DMS53 treated with DMSO at 0.1 percent for 48 hours (cell line): Measurements from ENCODE around the gene LDLRAD3.

Experiments used
- DNase-seq: peaks from one replicate; lab custom pipeline; 2025; ENCODE audit not compliant: unreplicated experiment; lab: John Stamatoyannopoulos, UW

Gene LDLRAD3

DNA sequence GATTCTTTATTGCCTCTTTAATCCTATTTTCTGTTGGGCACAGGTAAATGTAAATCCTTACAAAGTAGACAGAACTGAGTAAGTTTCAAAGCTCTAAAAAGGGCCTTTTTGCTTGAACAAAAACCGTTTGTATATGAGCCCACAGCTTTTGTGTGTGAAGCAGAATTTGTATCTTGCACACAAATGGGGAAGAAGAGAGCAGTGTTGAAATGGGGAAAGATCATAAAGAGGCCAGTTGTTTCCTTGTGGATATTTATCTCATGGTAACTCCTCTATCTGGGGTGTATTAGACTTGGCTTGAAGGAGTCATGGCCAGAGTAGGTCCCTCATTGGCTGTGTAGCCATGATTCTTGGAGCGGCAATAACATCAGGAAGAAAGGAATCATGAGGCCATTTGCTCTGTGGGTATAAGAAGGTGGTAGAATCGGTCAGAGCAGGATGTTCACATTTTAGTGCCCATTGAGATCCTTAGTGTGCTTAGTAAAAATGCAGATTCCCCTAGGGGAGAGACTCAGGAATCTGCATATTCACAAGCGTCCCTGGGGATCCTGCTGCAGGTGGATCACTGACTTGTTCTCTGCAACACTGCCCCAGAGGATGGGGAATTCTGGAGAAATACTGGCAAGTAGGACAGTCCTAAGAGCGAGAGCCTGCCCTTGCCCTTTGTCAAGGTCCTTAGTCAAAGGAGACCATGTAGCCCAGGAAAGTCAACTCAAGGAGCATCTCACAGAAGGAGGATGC, 126.5 kb downstream of the LDLRAD3 start:
- DNase-seq: no peak

DNA sequence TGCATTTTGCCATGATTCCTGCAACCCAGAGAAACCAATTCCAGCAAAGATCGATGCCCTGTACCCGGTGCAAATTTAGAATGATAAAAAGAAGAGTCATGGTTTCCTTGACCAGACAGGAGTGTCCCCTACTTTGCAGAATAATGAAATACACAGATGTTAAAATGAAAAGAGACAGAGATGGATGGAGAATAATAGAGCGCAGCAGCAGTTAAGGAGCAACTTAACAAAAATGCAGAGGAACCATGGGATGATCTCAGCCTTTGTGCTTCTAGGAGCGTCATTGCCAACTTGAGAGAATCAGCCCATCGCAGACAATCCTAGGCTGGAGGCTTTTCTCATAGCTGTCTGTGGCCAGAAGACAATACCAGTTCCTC, 127.1 kb downstream of the LDLRAD3 start:
- DNase-seq: no peak

DNA sequence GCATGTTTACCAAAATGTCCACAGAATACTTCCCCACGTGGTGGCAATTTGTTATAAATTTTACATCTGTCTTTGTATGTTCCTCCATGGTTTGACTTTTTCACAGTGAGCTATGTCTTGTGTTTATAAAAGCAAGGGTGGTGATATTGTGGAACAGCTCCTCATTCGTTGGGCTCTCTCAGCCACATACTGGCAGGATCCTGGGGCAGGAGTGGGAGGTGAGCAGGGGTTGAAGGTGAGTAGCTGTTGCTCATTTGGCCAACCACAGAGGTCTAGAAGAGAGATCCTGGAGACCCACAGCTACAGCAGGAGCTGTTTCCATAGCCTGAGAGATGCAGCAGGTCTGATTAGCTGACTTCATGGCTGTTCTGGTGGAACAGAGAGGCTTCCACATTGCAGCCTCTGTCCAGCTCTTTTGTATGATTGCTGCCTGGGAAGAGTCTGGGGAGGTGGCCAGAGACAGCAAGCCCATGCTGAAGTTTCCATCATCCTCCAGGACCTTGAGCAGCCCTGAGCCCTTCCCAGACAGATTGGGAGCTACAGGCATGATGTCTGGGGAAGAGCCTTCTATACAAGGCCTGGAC, 128.1 kb downstream of the LDLRAD3 start:
- no peak for DNase-seq

DNA sequence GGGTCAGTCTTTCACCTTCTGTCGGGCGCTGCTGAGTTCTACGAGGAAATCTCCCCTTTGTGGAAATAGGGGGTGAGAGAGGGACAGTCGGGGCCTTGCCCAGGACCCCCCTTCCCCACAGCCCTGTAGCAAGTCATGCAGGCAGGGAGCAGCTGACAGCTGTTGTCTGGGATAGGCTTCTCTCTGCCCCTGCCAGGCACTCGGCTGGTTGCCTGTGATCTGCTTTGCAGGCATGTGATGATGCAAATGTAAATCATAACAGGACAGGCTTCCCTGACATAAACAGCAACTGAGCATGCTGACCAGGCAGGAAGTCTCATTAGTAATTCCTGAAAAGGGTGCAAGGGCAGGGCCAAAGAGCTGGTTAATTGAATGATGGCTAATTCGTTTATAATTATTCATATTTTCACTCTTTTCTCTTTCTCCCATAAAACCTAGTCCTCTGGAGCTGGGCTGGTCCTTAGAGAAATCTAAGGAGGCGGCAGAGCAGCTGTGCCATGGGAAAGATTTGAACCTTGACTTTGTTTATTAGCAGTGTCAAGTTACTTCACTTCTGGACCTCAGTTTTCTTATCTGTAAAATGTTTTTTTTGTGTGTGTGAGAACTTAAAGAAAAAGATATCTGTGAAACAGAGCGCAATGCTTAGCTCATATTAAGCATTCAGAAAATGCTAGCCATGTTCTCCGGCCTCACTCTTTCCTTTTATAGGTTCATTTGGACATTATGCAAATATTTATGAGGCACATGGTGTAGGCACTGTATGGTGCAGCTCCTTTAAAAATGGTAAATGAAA, 129.7 kb downstream of the LDLRAD3 start:
- DNase-seq: no peak

DNA sequence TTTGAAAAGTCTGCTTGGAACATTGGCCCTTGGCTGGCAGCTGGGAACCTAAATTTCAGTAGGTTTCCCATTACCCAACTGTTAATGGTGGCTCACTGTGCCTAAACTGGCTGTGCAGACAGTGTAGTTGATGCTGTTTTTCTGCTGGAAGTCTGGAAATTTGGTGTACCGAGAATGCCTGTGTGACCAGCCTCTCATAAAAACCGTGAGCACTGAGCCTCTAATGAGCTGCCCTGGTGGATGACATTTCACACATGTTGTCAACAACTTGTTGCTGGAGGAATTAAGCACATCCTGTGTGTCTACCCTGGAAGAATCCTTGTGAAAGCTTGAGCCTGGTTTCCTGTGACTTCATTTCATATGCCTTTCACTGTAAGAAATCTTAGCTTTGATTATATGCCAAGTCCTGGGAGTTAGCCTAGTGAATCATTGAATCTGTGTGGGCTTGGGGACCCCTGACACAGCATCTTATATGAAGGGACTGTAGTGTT, 131.1 kb downstream of the LDLRAD3 start:
- no peak for DNase-seq

DNA sequence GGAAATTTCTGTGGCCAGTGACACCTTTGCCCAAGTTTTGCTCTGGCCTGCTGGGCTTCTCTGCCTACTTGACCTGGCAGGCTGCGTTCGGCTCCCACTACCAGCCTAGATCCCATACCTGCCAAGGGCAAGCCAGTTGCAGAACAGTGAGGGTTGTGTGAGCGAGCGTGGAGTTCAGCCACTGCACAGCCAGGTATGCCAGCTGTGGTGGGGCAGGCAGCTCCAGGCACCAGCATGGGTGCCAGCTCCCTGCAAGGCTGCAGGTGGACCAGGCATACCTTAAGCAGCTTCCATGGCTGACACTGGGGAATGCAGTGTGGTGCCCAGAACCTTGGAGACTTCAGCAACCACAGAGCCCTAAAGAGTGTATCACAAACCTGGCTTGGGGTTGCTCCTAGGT, 133.5 kb downstream of the LDLRAD3 start:
- no peak for DNase-seq

DNA sequence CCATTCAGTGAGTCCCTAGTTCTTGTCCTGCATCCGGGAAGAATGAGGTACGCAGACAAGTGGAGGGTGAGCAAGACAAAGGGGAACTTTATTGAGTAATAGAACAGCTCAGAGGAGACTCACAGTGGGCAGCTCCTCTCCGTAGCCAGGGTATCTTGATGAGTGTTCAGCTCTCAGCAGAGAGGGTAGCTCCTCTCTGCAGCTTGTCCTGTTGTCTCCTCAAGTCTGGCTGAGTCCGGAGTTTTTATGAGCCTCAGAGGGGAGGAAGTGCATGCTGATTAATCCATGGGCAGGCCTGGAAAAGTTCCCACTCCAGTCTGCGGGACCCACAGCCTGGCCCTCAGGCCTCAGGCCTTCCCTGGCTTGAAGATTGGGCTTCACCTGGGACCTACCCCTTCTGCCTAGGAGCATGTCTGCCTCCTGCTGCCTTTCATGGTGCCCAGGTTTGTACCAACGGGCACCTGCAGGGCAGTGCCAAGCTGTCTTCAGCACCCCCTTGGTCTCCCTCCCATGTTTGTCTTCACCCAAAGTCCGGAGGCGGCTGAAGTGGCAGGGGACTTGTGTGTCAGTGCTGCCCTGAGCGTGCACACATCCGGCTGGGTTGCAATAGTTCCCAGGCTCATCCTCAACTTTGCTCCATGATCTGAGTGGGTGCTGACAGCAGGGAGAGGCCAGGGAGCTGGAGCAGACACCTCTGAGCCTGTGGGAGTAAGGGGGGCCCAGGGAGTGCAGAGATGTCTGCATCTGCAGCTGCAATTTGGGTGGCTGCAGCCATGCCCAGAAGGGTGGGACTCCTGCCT, 134.2 kb downstream of the LDLRAD3 start:
- DNase-seq: no peak

DNA sequence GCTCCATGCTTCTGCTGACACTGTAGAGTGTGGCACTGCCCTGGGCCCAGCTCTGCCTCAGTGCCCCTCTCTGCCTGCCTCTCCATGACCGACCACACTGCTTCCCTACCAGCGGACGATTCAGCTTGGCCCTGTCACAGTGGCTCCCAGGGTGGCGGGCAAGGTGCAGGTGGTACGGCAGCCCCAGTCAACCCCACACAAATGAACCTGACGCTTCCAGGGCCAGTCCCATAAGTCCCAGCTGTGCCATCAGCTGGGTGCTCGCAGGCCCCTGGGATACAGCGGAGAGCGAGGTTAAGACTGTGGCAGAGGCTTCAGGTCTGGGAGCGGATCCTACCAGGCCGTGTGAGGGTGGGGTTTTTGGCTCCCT, 134.8 kb downstream of the LDLRAD3 start:
- DNase-seq: no peak

DNA sequence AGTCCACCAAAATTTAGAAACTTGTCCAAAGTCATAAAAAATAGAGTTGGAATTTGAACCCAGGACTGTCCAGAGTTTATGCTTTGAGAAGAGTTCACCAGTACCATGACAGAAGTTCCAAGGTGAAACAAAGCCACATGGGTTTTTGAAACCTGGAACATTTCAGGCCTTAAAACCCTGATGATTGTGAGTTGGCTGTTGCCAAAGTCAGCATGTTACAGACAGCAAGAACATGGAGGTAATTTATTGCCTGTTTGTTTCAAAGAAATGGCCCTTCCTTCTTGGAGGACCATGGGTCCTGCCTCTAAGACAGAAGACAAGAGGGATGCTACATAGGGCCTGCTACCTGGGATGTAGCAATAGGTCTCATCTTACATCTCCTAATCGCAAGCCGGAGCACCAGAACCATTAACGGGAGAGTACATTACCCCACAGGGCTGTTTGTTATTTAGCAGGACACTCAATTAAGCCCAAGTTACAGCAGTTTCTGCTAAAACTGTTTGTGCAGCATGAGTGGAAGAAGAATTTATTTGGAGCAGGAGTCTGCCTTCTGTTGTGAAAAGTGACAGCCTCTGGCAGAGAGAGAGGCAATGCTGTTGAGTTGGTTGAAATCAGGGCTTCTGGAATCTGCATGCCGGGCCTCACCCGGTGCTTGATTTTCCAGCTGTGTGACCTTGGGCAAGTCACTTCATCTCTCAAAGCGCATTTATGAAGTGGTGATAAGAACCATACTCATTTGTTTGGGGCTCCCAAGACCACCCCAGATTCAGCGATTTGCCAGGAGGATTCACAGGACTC, 136.2 kb downstream of the LDLRAD3 start:
- no peak for DNase-seq

DNA sequence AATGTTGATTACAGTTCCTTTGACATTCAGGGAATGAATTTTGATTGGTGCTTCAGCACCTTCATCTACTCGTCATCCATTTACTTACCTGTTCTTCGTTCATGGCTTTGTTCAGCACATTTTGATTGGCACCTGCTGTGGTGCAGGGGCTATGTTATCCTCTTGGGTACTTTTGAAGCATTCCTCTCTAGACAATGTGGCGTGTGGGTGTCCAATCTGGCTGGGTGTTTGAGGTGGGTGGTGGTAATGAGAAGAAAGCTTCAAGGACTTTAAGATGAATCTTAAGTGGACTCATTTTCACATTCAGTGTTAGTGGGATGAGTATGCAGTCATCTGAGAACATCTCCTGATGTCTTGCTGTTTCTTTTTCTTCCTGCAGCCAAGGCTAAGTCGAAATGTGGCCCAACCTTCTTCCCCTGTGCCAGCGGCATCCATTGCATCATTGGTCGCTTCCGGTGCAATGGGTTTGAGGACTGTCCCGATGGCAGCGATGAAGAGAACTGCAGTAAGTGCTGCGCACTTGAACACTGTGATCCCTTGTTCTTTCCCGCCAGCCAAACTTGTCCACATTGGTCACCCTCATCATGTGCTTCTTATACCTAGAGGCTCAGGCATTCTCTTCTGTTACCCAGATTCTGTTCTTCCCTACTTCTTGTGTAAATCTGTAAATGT, 137.5 kb downstream of the LDLRAD3 start:
- no peak for DNase-seq

DNA sequence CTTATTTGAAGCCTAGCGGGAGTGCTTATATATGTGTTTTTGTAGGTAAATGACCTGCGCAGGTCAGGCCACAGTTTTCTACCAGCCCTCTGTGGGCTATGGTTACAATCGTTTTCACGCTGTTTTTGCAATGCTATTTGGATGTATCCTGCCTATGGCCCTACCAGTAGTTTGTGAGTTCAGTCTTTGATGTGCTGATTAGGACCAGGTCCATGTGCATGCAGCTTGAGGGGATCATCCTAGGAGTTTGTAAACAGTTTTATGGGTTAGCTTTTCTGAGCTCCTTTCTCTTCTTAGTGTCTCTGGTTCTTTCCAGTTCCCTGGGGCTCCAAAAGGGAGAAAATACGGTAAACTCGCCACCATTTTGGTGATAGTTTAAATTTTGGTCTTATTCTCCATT, 142.5 kb downstream of the LDLRAD3 start:
- no peak for DNase-seq

DNA sequence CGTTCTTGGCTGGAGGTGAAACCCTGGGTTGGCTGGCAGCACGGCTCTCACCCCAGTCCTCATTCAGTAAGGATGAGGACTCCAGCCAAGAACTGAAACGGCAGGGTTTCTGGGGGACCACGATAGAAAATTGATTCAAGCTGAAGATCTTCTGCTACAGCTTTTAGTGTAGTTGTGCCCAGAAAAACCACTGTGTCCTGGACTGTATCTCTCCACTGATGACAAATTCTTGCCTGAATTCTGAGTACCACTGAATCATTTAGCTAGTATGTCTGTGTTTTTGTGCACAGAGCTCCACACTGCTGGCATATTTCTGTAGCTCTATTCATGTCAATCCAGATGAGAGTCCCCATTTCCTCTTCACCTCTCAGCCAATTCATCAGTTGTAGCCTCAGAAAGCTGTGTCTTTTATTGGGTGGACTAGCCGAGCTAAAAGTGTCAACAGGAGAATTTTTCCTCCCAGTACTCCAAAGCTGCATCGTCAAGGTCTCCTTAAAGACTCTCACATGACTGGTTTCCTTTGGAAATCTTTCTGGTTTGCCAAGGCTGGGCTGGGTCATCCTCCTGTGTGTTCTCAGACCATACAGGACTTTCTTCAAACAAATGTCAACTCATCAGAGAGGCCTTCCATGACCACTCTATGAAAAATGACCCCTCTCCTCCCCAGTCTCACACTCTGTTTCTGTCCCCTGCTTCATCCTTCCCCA, 144.6 kb downstream of the LDLRAD3 start:
- no peak for DNase-seq

DNA sequence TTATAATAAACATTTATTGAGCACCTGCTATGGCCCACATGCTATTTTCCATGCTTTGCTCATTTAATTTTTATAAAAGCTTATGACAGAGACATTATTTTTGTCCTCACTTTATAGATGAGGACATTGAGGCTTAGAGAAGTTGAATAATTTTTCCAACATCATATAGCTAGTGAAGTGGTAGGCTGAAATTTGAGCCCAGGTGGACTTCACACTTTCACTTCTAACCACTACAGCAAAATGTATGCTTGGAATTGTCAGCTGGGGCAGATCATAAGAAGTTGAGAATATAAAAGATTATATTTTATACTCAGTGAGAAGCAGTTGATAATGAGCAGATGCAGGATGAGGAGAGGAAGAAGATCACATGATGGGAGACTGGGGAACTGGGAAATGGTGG, 146.1 kb downstream of the LDLRAD3 start:
- DNase-seq: no peak

DNA sequence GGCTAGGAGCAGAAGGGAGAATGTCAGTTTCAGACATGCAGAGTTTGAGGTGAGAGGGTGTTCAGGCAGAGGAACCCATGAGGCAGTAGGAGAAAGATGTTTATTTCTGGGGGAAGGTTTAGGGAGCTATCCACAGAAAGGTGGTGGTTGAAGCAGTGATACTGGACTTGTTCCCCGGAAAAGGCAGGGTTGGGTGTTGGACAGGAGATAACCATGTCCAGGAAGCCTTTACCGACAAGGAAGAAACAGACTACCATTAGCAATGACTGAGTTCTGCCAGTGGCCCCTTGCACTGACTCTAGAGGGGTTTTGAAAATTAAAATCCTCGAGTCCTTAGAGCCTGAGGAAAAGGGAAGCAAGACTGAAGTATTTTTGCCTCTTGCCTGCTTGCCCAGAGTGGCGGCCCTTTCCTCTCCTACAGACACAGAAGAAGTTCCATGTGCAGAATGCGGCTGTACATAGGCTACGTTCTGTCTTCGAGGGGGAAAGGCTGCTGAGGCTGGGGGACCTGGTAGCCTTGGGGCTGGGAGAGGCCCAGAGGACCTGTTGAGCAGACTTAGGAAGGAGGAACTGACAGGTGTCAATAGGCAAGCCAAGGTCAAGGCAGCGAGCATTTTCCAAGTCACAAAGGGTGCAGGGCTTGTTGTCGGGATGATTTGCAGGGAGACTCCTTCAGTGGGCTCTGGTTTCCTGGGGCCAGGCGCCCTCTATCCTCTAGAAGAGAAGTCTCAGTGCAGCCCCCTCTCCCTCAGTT, 146.7 kb downstream of the LDLRAD3 start:
- DNase-seq: no peak

DNA sequence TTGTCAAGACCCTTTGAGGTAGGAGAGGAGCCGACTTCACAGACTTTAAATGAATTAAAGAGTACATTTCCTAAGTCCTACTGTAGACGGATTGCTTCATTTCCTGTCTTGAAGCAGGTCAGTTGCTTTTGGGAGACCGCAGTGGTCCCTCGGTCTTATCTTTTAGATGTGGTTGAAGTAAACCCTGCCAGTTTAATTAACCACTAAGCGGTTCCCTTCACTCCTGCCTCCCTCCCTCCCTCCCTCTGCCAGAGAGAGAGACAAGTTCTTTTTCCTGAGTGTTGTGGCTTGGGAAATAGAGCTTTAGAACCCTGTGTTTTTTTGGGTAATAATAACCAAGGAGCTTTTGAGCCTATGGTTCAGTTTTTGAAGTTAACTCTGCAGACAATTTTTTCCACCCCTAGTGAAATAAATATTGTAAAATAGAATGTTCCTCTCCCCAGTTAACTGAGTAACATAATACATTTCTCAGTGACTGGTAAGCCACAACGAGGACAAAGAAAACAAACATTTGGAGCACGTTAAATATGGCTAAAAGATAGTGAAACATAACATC, 147.5 kb downstream of the LDLRAD3 start:
- DNase-seq: no peak

DNA sequence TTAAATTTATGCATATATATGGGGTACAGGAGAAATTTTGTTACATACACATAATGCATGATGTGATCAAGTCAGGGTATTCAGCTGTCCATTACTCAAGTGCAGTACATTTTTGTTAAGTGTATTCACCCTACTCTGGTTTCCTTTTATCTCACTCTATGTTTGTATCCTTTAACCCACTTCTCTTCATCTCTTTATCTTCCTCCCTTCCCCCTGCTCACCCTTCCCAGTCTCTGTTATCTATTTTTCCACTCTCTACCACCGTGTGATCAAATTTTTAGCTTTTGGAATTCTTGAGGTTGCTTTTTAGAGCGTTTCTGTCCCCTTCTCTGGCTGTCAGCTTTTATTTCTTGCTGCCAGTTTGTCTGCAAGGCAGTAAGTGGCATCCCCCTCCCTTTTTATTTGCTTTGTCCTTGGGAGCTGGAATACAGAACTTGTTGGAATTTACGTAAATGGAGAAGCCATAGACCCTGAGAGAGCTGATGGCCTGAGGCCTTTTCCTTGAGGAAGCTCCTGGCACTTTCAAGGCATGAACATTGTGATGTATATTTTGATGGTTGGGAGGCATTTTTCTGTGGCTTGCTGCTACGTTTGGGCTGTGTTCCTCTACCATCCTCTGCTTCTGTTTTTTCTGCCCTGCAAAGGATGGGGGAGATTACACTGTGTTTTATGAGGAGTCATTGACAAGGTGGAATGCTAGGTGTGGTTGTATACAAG, 148.6 kb downstream of the LDLRAD3 start:
- DNase-seq: no peak

DNA sequence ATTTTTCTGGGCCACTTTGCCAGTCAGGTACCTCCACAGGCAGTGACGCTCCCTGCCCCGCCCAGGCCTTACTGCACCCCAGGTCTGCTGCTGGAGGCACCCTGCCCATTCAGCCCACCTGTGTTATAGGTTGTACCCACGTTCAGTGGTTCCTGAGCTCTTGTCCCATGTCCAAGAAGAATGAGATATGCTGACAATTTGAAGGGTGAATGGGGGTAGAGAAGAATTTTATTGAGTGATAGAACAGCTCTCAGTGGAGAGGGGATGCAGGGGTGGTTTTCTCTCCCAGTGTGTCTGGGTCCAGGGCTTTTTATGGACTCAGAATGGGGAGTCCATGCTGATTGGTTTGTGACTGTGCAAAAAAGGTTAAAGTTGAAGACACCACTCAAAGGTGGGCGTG, 149.7 kb downstream of the LDLRAD3 start:
- no peak for DNase-seq

DNA sequence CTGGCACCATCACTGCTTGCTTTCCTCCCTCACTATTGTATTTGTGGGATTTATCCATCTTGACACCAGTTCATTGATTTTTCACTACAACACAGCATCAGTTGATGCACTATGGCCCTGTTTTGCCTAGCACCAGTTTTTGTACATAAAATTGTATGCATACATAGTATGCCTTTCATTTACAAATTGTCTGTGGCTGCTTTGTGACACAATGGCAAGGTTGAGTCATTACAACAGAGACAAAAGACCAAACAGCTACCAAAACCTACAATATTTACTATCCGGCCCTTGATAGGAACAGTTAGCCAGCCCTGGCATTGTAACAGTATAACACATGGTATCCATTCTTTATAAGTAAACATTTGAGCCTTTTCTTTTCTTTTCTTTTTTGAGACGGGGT, 150.3 kb downstream of the LDLRAD3 start:
- no peak for DNase-seq
